GM12801 (cell line): Measurements from ENCODE around the gene EIF4G1.

Experiments used
- TF ChIP-seq, protein P1 (sequence below): IDR thresholded peaks from one replicate; pipeline ENCODE4 v1.5.1; 2011; ENCODE audit warnings: control low read depth; ENCODE audit not compliant: insufficient read length; ENCODE audit errors: extremely low read depth

The EIF4G1 gene

DNA sequence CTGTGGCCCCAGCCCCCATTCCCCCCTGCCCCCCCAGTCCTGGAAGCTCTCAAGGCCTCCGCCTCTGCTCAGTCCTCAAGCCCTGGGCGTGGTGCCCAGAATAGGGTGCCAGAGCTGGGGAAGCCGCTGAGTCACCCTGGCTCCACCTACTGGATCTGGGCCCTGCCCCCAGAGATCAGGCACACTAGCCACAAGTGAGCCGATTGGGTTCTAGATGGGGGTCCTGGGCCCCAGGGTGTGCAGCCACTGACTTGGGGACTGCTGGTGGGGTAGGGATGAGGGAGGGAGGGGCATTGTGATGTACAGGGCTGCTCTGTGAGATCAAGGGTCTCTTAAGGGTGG lies 5.7 kb downstream of the EIF4G1 start:
- TF ChIP-seq, protein P1, sequence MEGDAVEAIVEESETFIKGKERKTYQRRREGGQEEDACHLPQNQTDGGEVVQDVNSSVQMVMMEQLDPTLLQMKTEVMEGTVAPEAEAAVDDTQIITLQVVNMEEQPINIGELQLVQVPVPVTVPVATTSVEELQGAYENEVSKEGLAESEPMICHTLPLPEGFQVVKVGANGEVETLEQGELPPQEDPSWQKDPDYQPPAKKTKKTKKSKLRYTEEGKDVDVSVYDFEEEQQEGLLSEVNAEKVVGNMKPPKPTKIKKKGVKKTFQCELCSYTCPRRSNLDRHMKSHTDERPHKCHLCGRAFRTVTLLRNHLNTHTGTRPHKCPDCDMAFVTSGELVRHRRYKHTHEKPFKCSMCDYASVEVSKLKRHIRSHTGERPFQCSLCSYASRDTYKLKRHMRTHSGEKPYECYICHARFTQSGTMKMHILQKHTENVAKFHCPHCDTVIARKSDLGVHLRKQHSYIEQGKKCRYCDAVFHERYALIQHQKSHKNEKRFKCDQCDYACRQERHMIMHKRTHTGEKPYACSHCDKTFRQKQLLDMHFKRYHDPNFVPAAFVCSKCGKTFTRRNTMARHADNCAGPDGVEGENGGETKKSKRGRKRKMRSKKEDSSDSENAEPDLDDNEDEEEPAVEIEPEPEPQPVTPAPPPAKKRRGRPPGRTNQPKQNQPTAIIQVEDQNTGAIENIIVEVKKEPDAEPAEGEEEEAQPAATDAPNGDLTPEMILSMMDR: no peak

DNA sequence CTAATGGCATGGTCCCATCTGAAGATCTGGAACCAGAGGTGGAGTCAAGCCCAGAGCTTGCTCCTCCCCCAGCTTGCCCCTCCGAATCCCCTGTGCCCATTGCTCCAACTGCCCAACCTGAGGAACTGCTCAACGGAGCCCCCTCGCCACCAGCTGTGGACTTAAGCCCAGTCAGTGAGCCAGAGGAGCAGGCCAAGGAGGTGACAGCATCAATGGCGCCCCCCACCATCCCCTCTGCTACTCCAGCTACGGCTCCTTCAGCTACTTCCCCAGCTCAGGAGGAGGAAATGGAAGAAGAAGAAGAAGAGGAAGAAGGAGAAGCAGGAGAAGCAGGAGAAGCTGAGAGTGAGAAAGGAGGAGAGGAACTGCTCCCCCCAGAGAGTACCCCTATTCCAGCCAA lies 7.3 kb downstream of the EIF4G1 start:
- TF ChIP-seq, protein P1: no peak

DNA sequence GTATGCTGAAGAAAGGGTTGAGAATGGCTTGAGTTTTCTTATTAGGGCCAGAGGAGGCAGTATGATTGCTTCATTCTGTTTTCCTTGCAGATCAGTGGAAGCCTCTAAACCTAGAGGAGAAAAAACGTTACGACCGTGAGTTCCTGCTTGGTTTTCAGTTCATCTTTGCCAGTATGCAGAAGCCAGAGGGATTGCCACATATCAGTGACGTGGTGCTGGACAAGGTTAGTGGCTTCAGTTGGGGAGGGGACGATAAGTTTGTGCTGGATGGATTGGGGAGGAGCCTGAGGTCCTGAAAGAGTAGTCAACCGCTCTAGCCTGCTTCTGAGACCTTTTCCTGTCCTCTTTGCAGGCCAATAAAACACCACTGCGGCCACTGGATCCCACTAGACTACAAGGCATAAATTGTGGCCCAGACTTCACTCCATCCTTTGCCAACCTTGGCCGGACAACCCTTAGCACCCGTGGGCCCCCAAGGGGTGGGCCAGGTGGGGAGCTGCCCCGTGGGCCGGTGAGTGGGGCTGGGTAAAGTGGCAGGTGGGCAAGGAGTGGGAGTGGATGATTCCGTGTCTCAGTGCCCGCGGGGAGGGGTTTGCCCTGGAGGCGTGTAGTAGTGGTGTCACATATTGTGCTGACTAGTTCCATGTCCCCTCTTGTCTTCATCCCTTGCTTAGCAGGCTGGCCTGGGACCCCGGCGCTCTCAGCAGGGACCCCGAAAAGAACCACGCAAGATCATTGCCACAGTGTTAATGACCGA lies 8.5 kb downstream of the EIF4G1 start:
- TF ChIP-seq, protein P1: no peak

DNA sequence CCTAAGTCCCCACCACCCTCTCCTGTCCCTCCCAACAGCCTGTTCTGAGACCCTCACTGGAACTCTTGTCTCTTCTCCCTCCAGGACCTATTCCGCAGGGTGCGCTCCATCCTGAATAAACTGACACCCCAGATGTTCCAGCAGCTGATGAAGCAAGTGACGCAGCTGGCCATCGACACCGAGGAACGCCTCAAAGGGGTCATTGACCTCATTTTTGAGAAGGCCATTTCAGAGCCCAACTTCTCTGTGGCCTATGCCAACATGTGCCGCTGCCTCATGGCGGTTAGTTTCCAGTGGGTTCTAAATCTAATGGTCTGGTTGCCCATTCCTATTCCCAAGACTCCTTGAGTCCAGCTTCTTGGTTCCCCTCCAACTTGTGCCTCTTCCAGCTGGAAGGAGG lies 9.3 kb downstream of the EIF4G1 start:
- TF ChIP-seq, protein P1: no peak

DNA sequence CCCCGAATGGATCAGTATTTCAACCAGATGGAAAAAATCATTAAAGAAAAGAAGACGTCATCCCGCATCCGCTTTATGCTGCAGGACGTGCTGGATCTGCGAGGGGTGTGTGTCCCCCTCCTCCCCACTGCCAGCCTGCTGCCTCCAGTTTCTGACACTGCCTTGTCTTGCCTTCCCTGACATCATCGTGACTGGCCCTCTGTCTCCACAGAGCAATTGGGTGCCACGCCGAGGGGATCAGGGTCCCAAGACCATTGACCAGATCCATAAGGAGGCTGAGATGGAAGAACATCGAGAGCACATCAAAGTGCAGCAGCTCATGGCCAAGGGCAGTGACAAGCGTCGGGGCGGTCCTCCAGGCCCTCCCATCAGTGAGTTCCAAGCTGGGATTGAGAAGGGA lies 10.9 kb downstream of the EIF4G1 start:
- TF ChIP-seq, protein P1: no peak

DNA sequence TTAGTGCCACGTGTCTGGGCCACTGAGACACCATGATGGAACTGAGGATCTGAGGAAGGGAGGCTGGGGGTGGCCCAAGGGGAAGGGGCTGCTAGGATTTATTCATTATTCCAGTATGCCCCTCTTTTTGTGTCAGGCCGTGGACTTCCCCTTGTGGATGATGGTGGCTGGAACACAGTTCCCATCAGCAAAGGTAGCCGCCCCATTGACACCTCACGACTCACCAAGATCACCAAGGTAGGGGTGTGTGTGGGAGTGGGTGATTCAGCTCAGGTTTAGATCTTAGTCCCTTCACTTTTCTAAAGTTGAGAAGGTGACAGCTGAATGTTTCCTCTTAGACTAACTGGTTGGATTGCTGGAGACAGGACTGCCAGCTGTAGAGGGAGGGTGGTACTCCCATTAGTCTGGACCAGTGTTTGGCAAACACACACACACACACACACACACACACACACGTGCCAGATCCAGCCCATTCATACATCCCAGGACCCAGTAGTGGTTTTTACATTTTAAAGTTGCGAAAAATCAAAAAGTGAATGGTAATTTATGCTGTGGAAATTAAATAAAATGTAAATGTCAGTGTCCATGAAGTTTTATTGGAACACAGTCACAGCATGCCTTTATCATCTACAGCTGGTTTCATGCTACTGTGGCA lies 11.4 kb downstream of the EIF4G1 start:
- TF ChIP-seq, protein P1: no peak

DNA sequence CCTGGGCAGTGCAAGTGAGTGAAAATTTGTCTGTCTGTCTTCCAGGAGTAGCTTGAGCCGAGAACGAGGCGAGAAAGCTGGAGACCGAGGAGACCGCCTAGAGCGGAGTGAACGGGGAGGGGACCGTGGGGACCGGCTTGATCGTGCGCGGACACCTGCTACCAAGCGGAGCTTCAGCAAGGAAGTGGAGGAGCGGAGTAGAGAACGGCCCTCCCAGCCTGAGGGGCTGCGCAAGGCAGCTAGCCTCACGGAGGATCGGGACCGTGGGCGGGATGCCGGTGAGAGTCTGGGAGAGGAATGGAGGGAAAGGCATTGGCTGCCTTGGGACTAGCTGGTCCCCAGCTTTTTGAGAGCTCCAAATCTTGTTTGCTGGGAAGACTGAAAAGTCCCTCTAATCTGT lies 12.8 kb downstream of the EIF4G1 start:
- TF ChIP-seq, protein P1: no peak
